Brain microvascular endothelial cell (primary cell): ENCODE measurements around the gene CAMTA1.

Experiments
- DNase-seq: peaks from one replicate; pipeline ENCODE4 v3.0.0-alpha.2; 2020
- H3K27ac ChIP-seq: fragments of 250-450 bp; sonication (Bioruptor Pico); 2 replicates; pipeline ENCODE4 v1.5.1; 2020; ENCODE audit warnings: mild to moderate bottlenecking, moderate library complexity
- H3K27me3 ChIP-seq: fragments of 250-450 bp; sonication (Bioruptor Pico); replicated peaks from 2 replicates; pipeline ENCODE4 v1.5.1; 2020; ENCODE audit warnings: mild to moderate bottlenecking
- H3K36me3 ChIP-seq: fragments of 250-450 bp; sonication (Bioruptor Pico); replicated peaks from 2 replicates; pipeline ENCODE4 v1.5.1; 2020; ENCODE audit warnings: mild to moderate bottlenecking
- H3K4me3 ChIP-seq: 2 replicates; pipeline ENCODE4 v1.5.1; 2011; ENCODE audit warnings: low read depth, mild to moderate bottlenecking, control low read depth, low read length, moderate library complexity
- in situ Hi-C: cut with HindIII; loops from 2 replicates; pipeline ENCODE4 v1.10.0; 2017; ENCODE audit warnings: low sequenced_read_pairs, low pct_ligation_motif_present
- TF ChIP-seq, protein P1 (sequence below): IDR thresholded peaks from 2 replicates; pipeline ENCODE4 v1.5.1; 2011; ENCODE audit warnings: low read depth, mild to moderate bottlenecking, moderate library complexity, low read length, control low read depth, inconsistent platforms; ENCODE audit errors: missing control alignments

The CAMTA1 gene

GRCh38 chr1:7426780-7427604 lies 641.7 kb downstream of the CAMTA1 start:
- Histone ChIP-seq H3K27ac (no peak overlapping the region), H3K27me3 (no peaks in the 10 kb centered on the region), H3K4me3 (no peak overlapping the region), H3K36me3 (no peaks in the 10 kb centered on the region)
- no peak for DNase-seq
- in situ Hi-C loops: no loop called here
- TF ChIP-seq, protein P1, sequence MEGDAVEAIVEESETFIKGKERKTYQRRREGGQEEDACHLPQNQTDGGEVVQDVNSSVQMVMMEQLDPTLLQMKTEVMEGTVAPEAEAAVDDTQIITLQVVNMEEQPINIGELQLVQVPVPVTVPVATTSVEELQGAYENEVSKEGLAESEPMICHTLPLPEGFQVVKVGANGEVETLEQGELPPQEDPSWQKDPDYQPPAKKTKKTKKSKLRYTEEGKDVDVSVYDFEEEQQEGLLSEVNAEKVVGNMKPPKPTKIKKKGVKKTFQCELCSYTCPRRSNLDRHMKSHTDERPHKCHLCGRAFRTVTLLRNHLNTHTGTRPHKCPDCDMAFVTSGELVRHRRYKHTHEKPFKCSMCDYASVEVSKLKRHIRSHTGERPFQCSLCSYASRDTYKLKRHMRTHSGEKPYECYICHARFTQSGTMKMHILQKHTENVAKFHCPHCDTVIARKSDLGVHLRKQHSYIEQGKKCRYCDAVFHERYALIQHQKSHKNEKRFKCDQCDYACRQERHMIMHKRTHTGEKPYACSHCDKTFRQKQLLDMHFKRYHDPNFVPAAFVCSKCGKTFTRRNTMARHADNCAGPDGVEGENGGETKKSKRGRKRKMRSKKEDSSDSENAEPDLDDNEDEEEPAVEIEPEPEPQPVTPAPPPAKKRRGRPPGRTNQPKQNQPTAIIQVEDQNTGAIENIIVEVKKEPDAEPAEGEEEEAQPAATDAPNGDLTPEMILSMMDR: no peak

- TF ChIP-seq, protein P1: no peak
- peak; percentile 9 for DNase-seq
- no peak overlapping the region for H3K4me3 ChIP-seq
- in situ Hi-C loops: no loop called here
- H3K27me3 ChIP-seq: no peaks in the 10 kb centered on the region
- H3K27ac ChIP-seq: no peak overlapping the region
- no peaks in the 10 kb centered on the region for H3K36me3 ChIP-seq
These were observed 642.5 kb downstream of the CAMTA1 start for GRCh38 chr1:7427605-7428300.

GRCh38 chr1:7429290-7429689 lies 644.0 kb downstream of the CAMTA1 start:
- TF ChIP-seq, protein P1: no peak
- Histone ChIP-seq H3K27me3 (no peaks in the 10 kb centered on the region), H3K27ac (no peak overlapping the region), H3K4me3 (no peak overlapping the region), H3K36me3 (no peaks in the 10 kb centered on the region)
- in situ Hi-C loops: no loop called here
- no peak for DNase-seq

GRCh38 chr1:7430047-7430608 lies 644.9 kb downstream of the CAMTA1 start:
- H3K27me3 ChIP-seq: no peaks in the 10 kb centered on the region
- no peak overlapping the region for H3K27ac ChIP-seq
- in situ Hi-C loops: no loop called here
- no peaks in the 10 kb centered on the region for H3K36me3 ChIP-seq
- TF ChIP-seq, protein P1: no peak
- DNase-seq: no peak
- no peak overlapping the region for H3K4me3 ChIP-seq

DNA sequence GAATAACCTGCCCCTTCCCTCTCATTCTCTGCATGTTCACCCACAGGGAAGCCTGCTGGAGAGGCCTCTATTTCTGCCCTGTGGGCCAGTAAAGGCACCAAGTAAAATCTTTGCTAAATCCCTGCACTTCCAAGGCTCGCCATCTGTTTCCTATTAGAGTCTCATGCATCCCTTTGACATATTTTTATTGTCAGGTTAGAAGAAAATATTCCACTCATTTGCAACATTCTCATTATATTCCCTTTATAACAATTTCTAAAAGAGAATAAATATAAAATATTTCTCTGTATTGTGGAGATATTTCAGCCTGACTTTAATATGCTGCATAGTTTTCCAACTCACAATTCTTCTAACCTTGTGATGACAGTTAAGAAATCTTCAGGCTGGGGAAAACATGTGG lies 645.4 kb downstream of the CAMTA1 start:
- H3K36me3 ChIP-seq: no peaks in the 10 kb centered on the region
- DNase-seq: no peak
- no peaks in the 10 kb centered on the region for H3K27me3 ChIP-seq
- in situ Hi-C loops: no loop called here
- TF ChIP-seq, protein P1: no peak
- no peak overlapping the region for H3K4me3 ChIP-seq
- no peak overlapping the region for H3K27ac ChIP-seq
